IMR-90 (cell line): ENCODE results near the gene ENDOG. TPM values are rescaled to one million over a fixed set of nuclear protein-coding genes. Genes with fewer than 3 reads are reported as not detected.
"Not testable (repeated sequence)": the region's sequence is repeated elsewhere in the genome, so short reads cannot be mapped to it uniquely, and the experiment has no call there.

ENCODE experiments used
- ATAC-seq: fragments of 200-7000 bp; cut with Tn5 transposase; 2 replicates; pipeline ENCODE4 v1.9.1; 2020; ENCODE audit warnings: low read depth, mild to moderate bottlenecking, moderate library complexity
- BruUV-seq: library from RNA; stranded (reverse); fragments of 400-500 nt; replicated peaks from 2 replicates; lab custom pipeline; 2021; lab: Mats Ljungman, UMichigan
- CTCF ChIA-PET: fragments of 300-600 bp; formaldehyde crosslinking; extraction: SDS; loops from one replicate; lab custom pipeline; 2021; ENCODE audit warnings: antibody characterized with exemption; lab: Yijun Ruan, JAX
- POLR2A ChIA-PET: fragments of 300-600 bp; sonication (Branson Sonifier 250); formaldehyde crosslinking; loops from one replicate; lab custom pipeline; 2022; ENCODE audit warnings: antibody characterized with exemption; ENCODE audit not compliant: unreplicated experiment; lab: Charles Lee
- DNase-seq: peaks from one replicate; pipeline ENCODE4 v3.0.0; 2013
- H2AFZ ChIP-seq: replicated peaks from 2 replicates; pipeline ENCODE3; 2013; ENCODE audit warnings: low read length, mild to moderate bottlenecking; ENCODE audit not compliant: poor library complexity
- H2AK5ac ChIP-seq: 2 replicates; pipeline ENCODE4 v1.6.1; 2013; ENCODE audit warnings: low read depth, low read length, inconsistent platforms
- H2AK9ac ChIP-seq: replicated peaks from 2 replicates; pipeline ENCODE3; 2013; ENCODE audit warnings: mild to moderate bottlenecking, low read depth, low read length, moderate library complexity; ENCODE audit not compliant: poor library complexity
- H2BK120ac ChIP-seq: 2 replicates; pipeline ENCODE4 v1.6.1; 2013; ENCODE audit warnings: low read depth, low read length, inconsistent platforms
- H2BK15ac ChIP-seq: 3 replicates; pipeline ENCODE4 v1.6.1; 2013; ENCODE audit warnings: low read depth, low read length, inconsistent platforms
- H2BK20ac ChIP-seq: 2 replicates; pipeline ENCODE4 v1.6.1; 2013; ENCODE audit warnings: low read depth, mild to moderate bottlenecking, inconsistent platforms, low read length, moderate library complexity
- H2BK5ac ChIP-seq: 2 replicates; pipeline ENCODE4 v1.6.1; 2013; ENCODE audit warnings: mild to moderate bottlenecking, low read depth, low read length, inconsistent platforms; ENCODE audit not compliant: poor library complexity, severe bottlenecking
- H3K14ac ChIP-seq: replicated peaks from 2 replicates; pipeline ENCODE4 v1.6.1; 2013; ENCODE audit warnings: low read depth, low read length, inconsistent platforms
- H3K18ac ChIP-seq: 2 replicates; pipeline ENCODE4 v1.6.1; 2013; ENCODE audit warnings: low read depth, low read length, control low read depth
- H3K23ac ChIP-seq: 2 replicates; pipeline ENCODE4 v1.6.1; 2013; ENCODE audit warnings: low read depth, low read length, inconsistent platforms
- H3K27ac ChIP-seq: 2 replicates; pipeline ENCODE4 v1.5.1; 2013; ENCODE audit warnings: mild to moderate bottlenecking, control low read depth, low read length; ENCODE audit not compliant: insufficient read depth
- H3K27me3 ChIP-seq: 2 replicates; pipeline ENCODE4 v1.6.1; 2013; ENCODE audit warnings: low read length; ENCODE audit not compliant: control insufficient read depth, insufficient read depth
- H3K36me3 ChIP-seq: 2 replicates; pipeline ENCODE4 v1.6.1; 2013; ENCODE audit warnings: low read length, mixed read lengths; ENCODE audit not compliant: control insufficient read depth, insufficient read depth
- H3K4ac ChIP-seq: 2 replicates; pipeline ENCODE4 v1.6.1; 2013; ENCODE audit warnings: low read depth, low read length, inconsistent platforms
- H3K4me1 ChIP-seq: 2 replicates; pipeline ENCODE4 v1.6.1; 2013; ENCODE audit warnings: low read length, mixed read lengths; ENCODE audit not compliant: control insufficient read depth, insufficient read depth
- H3K4me2 ChIP-seq: 2 replicates; pipeline ENCODE4 v1.6.1; 2013; ENCODE audit warnings: low read depth, mild to moderate bottlenecking, control low read depth, low read length, moderate library complexity
- H3K4me3 ChIP-seq: 2 replicates; pipeline ENCODE4 v1.5.1; 2013; ENCODE audit warnings: low read depth, mild to moderate bottlenecking, control low read depth, low read length, moderate library complexity; ENCODE audit not compliant: insufficient read depth
- H3K56ac ChIP-seq: 2 replicates; pipeline ENCODE4 v1.6.1; 2013; ENCODE audit warnings: low read length, inconsistent platforms; ENCODE audit not compliant: insufficient read depth; ENCODE audit errors: extremely low read depth
- H3K79me1 ChIP-seq, 2 experiments: 2 replicates each; pipeline ENCODE4 v1.6.1; 2013; ENCODE audit warnings: low read length in 2 of 2, inconsistent platforms in 1 of 2, low read depth in 1 of 2
- H3K9ac ChIP-seq: 2 replicates; pipeline ENCODE4 v1.6.1; 2013; ENCODE audit warnings: low read depth, low read length, control low read depth
- H3K9me1 ChIP-seq: 2 replicates; pipeline ENCODE4 v1.6.1; 2013; ENCODE audit warnings: low read length, inconsistent platforms; ENCODE audit not compliant: insufficient read depth
- H3K9me3 ChIP-seq: 2 replicates; pipeline ENCODE4 v1.6.1; 2013; ENCODE audit warnings: low read length; ENCODE audit not compliant: control insufficient read depth, insufficient read depth
- H4K20me1 ChIP-seq: 2 replicates; pipeline ENCODE4 v1.6.1; 2013; ENCODE audit warnings: low read length, inconsistent platforms; ENCODE audit not compliant: insufficient read depth
- H4K5ac ChIP-seq: 2 replicates; pipeline ENCODE4 v1.6.1; 2013; ENCODE audit warnings: mild to moderate bottlenecking, low read depth, low read length, control low read depth
- H4K8ac ChIP-seq, 2 experiments: 2 replicates each; pipeline ENCODE4 v1.6.1; 2013; ENCODE audit warnings: low read depth in 2 of 2, low read length in 2 of 2, control low read depth in 1 of 2, inconsistent platforms in 1 of 2
- H4K91ac ChIP-seq: 2 replicates; pipeline ENCODE4 v1.6.1; 2013; ENCODE audit warnings: low read depth, low read length, inconsistent platforms; ENCODE audit not compliant: insufficient read depth
- CEBPB ChIP-seq: IDR thresholded peaks from 2 replicates; pipeline ENCODE4 v1.6.1; 2012; ENCODE audit warnings: low read depth, low read length, improper control_type of control experiment
- CHD1 ChIP-seq: IDR thresholded peaks from 2 replicates; pipeline ENCODE4 v1.6.1; 2012; ENCODE audit warnings: low read depth, low read length, improper control_type of control experiment
- FOS ChIP-seq: fragments of 150-350 bp; IDR thresholded peaks from 2 replicates; pipeline ENCODE4 v1.6.1; 2016; ENCODE audit warnings: low read depth, low read length
- MAFK ChIP-seq: IDR thresholded peaks from 2 replicates; pipeline ENCODE4 v1.6.1; 2012; ENCODE audit warnings: low read depth, low read length, improper control_type of control experiment
- MAZ ChIP-seq: IDR thresholded peaks from 2 replicates; pipeline ENCODE4 v1.6.1; 2012; ENCODE audit warnings: low read depth, mild to moderate bottlenecking, low read length, improper control_type of control experiment, moderate library complexity, borderline replicate concordance
- RCOR1 ChIP-seq: IDR thresholded peaks from 2 replicates; pipeline ENCODE4 v1.6.1; 2012; ENCODE audit warnings: mild to moderate bottlenecking, low read length, improper control_type of control experiment; ENCODE audit not compliant: insufficient replicate concordance
- SMC3 ChIP-seq: fragments of 150-350 bp; IDR thresholded peaks from 2 replicates; pipeline ENCODE4 v1.6.1; 2016; ENCODE audit warnings: low read depth, mild to moderate bottlenecking, antibody characterized with exemption, low read length, moderate library complexity
- USF2 ChIP-seq: fragments of 150-350 bp; IDR thresholded peaks from 2 replicates; pipeline ENCODE4 v1.6.1; 2017; ENCODE audit warnings: mild to moderate bottlenecking, antibody characterized with exemption, low read length, low read depth
- WGBS, 2 experiments: methylation state at CpG; one replicate each; pipeline versions ENCODE4 v1.1.5 to v1.1.7; 2013; ENCODE audit warnings: missing lambda C conversion rate in 2 of 2; ENCODE audit not compliant: insufficient read length in 1 of 2; ENCODE audit errors: extremely low coverage in 2 of 2; 5-methylcytosine and 5-hydroxymethylcytosine counted together
- dilution Hi-C: fragments of 300-500 bp; cut with HindIII; formaldehyde crosslinking; loops from one replicate; pipeline ENCODE4 v1.14.3; 2018; ENCODE audit warnings: low sequenced_read_pairs; ENCODE audit not compliant: unreplicated experiment
- in situ Hi-C: fragments of 300-500 bp; cut with MboI; formaldehyde crosslinking; loops from 3 replicates; pipeline ENCODE4 v1.14.3; 2019; ENCODE audit warnings: low sequenced_read_pairs, inconsistent platforms, mixed read lengths
- intact Hi-C: fragments of 100-400 bp; cut with micrococcal nuclease; formaldehyde crosslinking; loops from 2 replicates; pipeline ENCODE4 v1.10.0; 2022
- polyA plus RNA-seq, 3 experiments: library from polyadenylated mRNA; depleted of rRNA; stranded (reverse); fragments of >200 nt; gene quantifications; 2 replicates each; pipeline ENCODE4 v1.2.3, GENCODE V29; 2012; ENCODE audit warnings: low replicate concordance in 1 of 3
- total RNA-seq: library from RNA; depleted of rRNA; stranded (reverse); fragments of >200 nt; gene quantifications from 2 replicates; pipeline ENCODE4 v1.2.3, GENCODE V29; 2012

ENDOG gene
- total and polyA plus RNA-seq, 2 of the 4 experiments (the other 2 are of a cell fraction), result 9.9 to 16.2 TPM

- peaks cover 4% of the 10 kb centered on the region for H3K9me3 ChIP-seq
- ChIA-PET POLR2A (no interaction called here), CTCF (no interaction called here)
- DNase-seq, result no peak
- no peak overlapping the region for H2BK5ac ChIP-seq
- no peaks in the 10 kb centered on the region for H3K36me3 ChIP-seq
- H3K14ac ChIP-seq, result no peak overlapping the region
- no peak overlapping the region for H3K56ac ChIP-seq
- H3K9ac ChIP-seq, result no peak overlapping the region
- no peak overlapping the region for H2BK120ac ChIP-seq
- no peak overlapping the region for H3K27ac ChIP-seq
- H2AK9ac ChIP-seq, result no peak overlapping the region
- H4K8ac ChIP-seq, result no peak overlapping the region
- no peak overlapping the region for H3K4me3 ChIP-seq
- no peak overlapping the region for H2AK5ac ChIP-seq
- H2BK20ac ChIP-seq, result no peak overlapping the region
- no CpG with 5 or more reads among the region's 1 CpG for WGBS, 2 experiments
- H3K79me1 ChIP-seq, result peaks cover 0 to 14% of the 10 kb centered on the region in 2 experiments; a peak in 2 of 4 replicates
- no peak overlapping the region for H4K91ac ChIP-seq
- BruUV-seq, result no TSS peak
- no peak overlapping the region for H3K18ac ChIP-seq
- H4K5ac ChIP-seq, result no peak overlapping the region
- ATAC-seq, result no peak
- no peak overlapping the region for H2BK15ac ChIP-seq
- in situ Hi-C loops, result no loop called here
- no peaks in the 10 kb centered on the region for H3K27me3 ChIP-seq
- no peak overlapping the region for H2AFZ ChIP-seq
- H4K20me1 ChIP-seq, result no peaks in the 10 kb centered on the region; the same call in 1 of the 2 replicates
- 0 out of 2 replicates have a peak, but pooled peaks cover 3% of the 10 kb centered on the region for H3K9me1 ChIP-seq
- dilution Hi-C loops, result no loop called here
- TF ChIP-seq MAFK (no peak), SMC3 (no peak), CHD1 (no peak), MAZ (no peak), RCOR1 (no peak), FOS (no peak), CEBPB (no peak), USF2 (no peak)
- no peak overlapping the region for H3K4me2 ChIP-seq
- intact Hi-C loops, result no loop called here
- H3K4me1 ChIP-seq, result no peaks in the 10 kb centered on the region
- no peak overlapping the region for H3K4ac ChIP-seq
- no peak overlapping the region for H3K23ac ChIP-seq
Measured at GRCh38 chr9:128847803-128848202, 29.5 kb downstream of the ENDOG start.

- WGBS, 2 experiments, result no CpG with 5 or more reads among the region's 10 CpGs
- H4K20me1 ChIP-seq, H3K36me3 ChIP-seq, POLR2A ChIA-PET, H3K9me3 ChIP-seq, H3K9ac ChIP-seq, H3K9me1 ChIP-seq, H3K56ac ChIP-seq, H4K5ac ChIP-seq, H3K27ac ChIP-seq, BruUV-seq, H2AK9ac ChIP-seq, H2BK120ac ChIP-seq, H3K23ac ChIP-seq, H3K18ac ChIP-seq, CTCF ChIA-PET, H4K8ac ChIP-seq, DNase-seq, H2AFZ ChIP-seq, in situ Hi-C loops, H3K4me3 ChIP-seq, H3K4me2 ChIP-seq, dilution Hi-C loops, H4K91ac ChIP-seq, H2BK15ac ChIP-seq, ATAC-seq, H3K14ac ChIP-seq, H3K4ac ChIP-seq, H3K4me1 ChIP-seq, H2BK20ac ChIP-seq, H3K27me3 ChIP-seq, H2BK5ac ChIP-seq, H2AK5ac ChIP-seq: not testable (repeated sequence)
- peaks cover 0 to 11% of the 10 kb centered on the region in 2 experiments; a peak in 2 of 4 replicates for H3K79me1 ChIP-seq
- intact Hi-C loops, result loop anchor here (5.0 kb wide), 1 partner anchor 176 kb away; the partner anchor contains the start of gene SH3GLB2
Measured at GRCh38 chr9:128851024-128851423, 32.7 kb downstream of the ENDOG start.
